GM06990 (cell line): Measurements from ENCODE around the gene LONP1.

Source experiments
- DNase-seq: peaks from one replicate; pipeline ENCODE4 v3.0.0-alpha.2; 2011; ENCODE audit not compliant: insufficient read length; ENCODE audit errors: extremely low read depth
- H3K27me3 ChIP-seq: replicated peaks from 2 replicates; pipeline ENCODE4 v1.6.0; 2011; ENCODE audit warnings: low read length; ENCODE audit not compliant: control insufficient read depth, insufficient read depth
- H3K36me3 ChIP-seq: 2 replicates; pipeline ENCODE4 v1.5.1; 2011; ENCODE audit warnings: low read length; ENCODE audit not compliant: control insufficient read depth, insufficient read depth
- H3K4me3 ChIP-seq: replicated peaks from 2 replicates; pipeline ENCODE4 v1.5.1; 2011; ENCODE audit warnings: low read depth, mild to moderate bottlenecking, control low read depth, low read length
- CTCF ChIP-seq: IDR thresholded peaks from 2 replicates; pipeline ENCODE4 v1.5.1; 2011; ENCODE audit warnings: low read length, control low read depth, mild to moderate bottlenecking, inconsistent platforms; ENCODE audit not compliant: insufficient read depth, poor library complexity, severe bottlenecking

Gene LONP1

GRCh38 chr19:5714816-5715215 lies 5.1 kb downstream of the LONP1 start:
- TF ChIP-seq CTCF, result no peak
- DNase-seq, result no peak
- Histone ChIP-seq H3K4me3 (no peak overlapping the region), H3K36me3 (peaks cover 21% of the 10 kb centered on the region), H3K27me3 (no peaks in the 10 kb centered on the region)

- no peak for TF ChIP-seq CTCF
- DNase-seq, result no peak
- Histone ChIP-seq H3K4me3 (no peak overlapping the region), H3K36me3 (peaks cover 24% of the 10 kb centered on the region), H3K27me3 (no peaks in the 10 kb centered on the region)
Measured at GRCh38 chr19:5713228-5713627, 6.7 kb downstream of the LONP1 start.

GRCh38 chr19:5711713-5712161 lies 8.2 kb downstream of the LONP1 start:
- Histone ChIP-seq H3K36me3 (peaks cover 35% of the 10 kb centered on the region), H3K4me3 (no peak overlapping the region), H3K27me3 (no peaks in the 10 kb centered on the region)
- no peak for TF ChIP-seq CTCF
- no peak for DNase-seq

GRCh38 chr19:5711025-5711424 lies 8.9 kb downstream of the LONP1 start:
- no peak for TF ChIP-seq CTCF
- H3K27me3 ChIP-seq, result no peaks in the 10 kb centered on the region
- H3K36me3 ChIP-seq, result peaks cover 39% of the 10 kb centered on the region
- no peak for DNase-seq
- no peak overlapping the region for H3K4me3 ChIP-seq

GRCh38 chr19:5707576-5708575 lies 12.1 kb downstream of the LONP1 start:
- peaks cover 56% of the 10 kb centered on the region for H3K36me3 ChIP-seq
- no peaks in the 10 kb centered on the region for H3K27me3 ChIP-seq
- DNase-seq, result no peak
- H3K4me3 ChIP-seq, result no peak overlapping the region
- no peak for TF ChIP-seq CTCF
